ENCODE results near the gene WNT1.

DNA sequence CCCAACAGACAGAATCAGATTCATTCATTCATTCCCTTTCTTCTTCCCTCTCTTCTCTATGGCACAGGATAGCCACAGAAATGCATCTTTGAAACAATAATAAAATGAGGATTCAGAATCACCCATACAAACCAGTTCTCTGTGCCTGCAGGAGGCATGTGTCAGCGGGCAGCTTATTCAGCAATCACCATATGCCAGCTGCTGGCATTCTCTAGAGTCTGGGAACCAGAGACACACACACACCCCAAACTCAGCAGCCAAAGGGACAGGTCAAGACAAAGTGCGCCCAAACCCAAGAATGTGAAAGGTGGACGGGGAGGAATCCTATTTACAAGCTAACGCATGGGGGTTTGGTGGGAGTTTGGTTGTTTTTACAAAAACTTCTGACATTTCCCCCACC, 34.9 kb upstream of the WNT1 start:
- no peak for TF ChIP-seq POLR2A (IDR thresholded peaks at IDR 0.05)
- TF ChIP-seq, protein P1, sequence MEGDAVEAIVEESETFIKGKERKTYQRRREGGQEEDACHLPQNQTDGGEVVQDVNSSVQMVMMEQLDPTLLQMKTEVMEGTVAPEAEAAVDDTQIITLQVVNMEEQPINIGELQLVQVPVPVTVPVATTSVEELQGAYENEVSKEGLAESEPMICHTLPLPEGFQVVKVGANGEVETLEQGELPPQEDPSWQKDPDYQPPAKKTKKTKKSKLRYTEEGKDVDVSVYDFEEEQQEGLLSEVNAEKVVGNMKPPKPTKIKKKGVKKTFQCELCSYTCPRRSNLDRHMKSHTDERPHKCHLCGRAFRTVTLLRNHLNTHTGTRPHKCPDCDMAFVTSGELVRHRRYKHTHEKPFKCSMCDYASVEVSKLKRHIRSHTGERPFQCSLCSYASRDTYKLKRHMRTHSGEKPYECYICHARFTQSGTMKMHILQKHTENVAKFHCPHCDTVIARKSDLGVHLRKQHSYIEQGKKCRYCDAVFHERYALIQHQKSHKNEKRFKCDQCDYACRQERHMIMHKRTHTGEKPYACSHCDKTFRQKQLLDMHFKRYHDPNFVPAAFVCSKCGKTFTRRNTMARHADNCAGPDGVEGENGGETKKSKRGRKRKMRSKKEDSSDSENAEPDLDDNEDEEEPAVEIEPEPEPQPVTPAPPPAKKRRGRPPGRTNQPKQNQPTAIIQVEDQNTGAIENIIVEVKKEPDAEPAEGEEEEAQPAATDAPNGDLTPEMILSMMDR (IDR thresholded peaks at IDR 0.05), result no peak
- no peak for TF ChIP-seq POLR2AphosphoS5 (IDR thresholded peaks at IDR 0.05)
- no peak for TF ChIP-seq EP300 (IDR thresholded peaks at IDR 0.05)
